Epithelial cell of proximal tubule (primary cell): ENCODE measurements around the gene TIA1. TPM values are rescaled to one million over a fixed set of nuclear protein-coding genes. Genes with fewer than 3 reads are reported as not detected.

Experiments
- DNase-seq: peaks from one replicate; pipeline ENCODE4 v3.0.0-alpha.2; 2011; ENCODE audit warnings: low read depth
- H3K4me3 ChIP-seq: 2 replicates; pipeline ENCODE4 v1.5.1; 2011; ENCODE audit warnings: low read depth, mild to moderate bottlenecking, low read length
- total RNA-seq: library from RNA; depleted of rRNA; stranded (reverse); fragments of >200 nt; gene quantifications from 2 replicates; pipeline ENCODE4 v1.2.3, GENCODE V29; 2015
- TF ChIP-seq, protein P1 (sequence below): conservative IDR thresholded peaks from 2 replicates; pipeline ENCODE4 v1.5.1; 2012; ENCODE audit warnings: low read depth, mild to moderate bottlenecking, low read length

Gene TIA1
- total RNA-seq, 1 donor from 2014 or later: 58.0 TPM

DNA sequence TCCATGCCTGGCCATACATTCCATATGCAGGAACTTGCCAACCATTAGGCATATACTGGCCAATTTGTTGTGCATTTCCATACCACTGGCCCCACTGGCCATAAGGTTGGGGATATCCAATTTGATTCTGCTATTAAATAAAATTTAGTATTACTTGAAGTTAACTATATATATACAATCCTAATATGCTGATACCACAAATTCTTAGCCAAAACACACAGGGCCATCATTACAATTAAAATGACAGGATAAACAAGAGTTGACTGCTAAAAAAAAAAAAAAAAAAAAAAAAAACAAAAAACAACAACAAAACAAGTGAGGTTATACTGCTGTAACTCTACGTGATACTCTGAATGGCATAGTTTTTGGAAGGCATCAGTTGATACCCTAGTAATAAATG is 34.1 kb downstream of the TIA1 start:
- TF ChIP-seq, protein P1, sequence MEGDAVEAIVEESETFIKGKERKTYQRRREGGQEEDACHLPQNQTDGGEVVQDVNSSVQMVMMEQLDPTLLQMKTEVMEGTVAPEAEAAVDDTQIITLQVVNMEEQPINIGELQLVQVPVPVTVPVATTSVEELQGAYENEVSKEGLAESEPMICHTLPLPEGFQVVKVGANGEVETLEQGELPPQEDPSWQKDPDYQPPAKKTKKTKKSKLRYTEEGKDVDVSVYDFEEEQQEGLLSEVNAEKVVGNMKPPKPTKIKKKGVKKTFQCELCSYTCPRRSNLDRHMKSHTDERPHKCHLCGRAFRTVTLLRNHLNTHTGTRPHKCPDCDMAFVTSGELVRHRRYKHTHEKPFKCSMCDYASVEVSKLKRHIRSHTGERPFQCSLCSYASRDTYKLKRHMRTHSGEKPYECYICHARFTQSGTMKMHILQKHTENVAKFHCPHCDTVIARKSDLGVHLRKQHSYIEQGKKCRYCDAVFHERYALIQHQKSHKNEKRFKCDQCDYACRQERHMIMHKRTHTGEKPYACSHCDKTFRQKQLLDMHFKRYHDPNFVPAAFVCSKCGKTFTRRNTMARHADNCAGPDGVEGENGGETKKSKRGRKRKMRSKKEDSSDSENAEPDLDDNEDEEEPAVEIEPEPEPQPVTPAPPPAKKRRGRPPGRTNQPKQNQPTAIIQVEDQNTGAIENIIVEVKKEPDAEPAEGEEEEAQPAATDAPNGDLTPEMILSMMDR: no peak
- no peak for DNase-seq
- no peak overlapping the region for H3K4me3 ChIP-seq

DNA sequence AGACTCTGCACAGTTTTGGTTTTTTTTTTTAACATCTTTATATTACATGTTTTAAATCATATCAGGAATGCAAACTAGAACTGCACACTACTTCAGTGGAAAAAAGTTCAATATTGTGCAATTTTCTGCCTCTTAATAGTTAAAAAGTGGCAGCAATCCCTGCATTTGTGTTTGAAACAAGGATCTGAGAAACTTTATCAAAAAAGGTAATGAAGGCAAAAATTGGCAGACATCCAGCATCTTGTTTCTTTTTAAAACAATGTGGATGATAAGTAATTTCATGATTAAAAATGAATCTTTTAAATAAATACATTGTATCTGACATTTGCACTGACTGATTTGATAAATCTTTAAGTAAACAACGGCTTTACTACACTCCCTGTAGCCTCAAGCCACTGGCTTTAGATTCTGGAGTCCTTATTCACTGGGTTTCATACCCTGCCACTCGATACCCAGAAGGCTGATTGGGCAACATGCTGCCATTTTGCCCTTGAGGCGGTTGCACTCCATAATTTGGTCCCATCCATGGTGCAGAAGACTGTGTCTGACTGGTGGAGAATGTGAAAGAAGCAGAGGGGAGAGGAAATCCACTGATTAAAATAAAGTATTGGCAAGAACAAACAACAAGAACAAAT is 36.0 kb downstream of the TIA1 start:
- no peak overlapping the region for H3K4me3 ChIP-seq
- TF ChIP-seq, protein P1: no peak
- no peak for DNase-seq

DNA sequence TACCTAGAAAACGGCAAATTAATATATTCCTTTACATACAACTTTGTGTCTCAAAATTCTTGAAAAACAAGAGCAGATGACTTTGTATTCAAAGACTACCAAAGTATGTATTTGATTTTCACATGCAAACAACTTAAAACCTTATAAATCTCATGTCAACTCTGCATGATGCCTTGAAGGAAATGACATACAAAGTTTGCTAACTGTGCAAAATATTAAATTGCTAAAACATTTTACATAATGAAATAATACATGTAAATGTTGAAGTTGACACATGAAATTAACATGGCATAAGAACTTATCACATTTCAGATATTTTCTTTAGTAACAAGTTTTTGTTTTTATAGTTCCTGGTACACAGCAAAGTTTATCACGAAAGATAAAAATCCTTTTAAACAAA is 36.8 kb downstream of the TIA1 start:
- H3K4me3 ChIP-seq: no peak overlapping the region
- DNase-seq: no peak
- TF ChIP-seq, protein P1: no peak

DNA sequence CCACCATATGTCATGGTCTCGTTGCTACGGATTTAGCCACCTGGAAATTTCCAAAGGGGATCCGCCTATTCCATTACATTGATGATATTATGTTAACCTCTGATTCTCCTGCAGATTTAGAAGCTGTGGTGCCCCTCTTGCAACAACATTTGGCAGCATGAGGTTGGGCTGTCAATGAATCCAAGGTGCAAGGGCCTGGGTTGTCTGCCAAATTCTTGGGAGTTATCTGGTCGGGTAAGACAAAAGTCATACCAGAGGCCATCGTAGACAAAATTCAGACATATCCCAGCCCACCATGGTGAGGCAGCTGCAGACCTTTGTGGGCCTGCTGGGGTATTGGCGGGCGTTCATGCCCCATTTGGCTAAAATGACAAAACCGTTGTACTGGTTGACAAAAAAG is 44.0 kb downstream of the TIA1 start:
- no peak overlapping the region for H3K4me3 ChIP-seq
- no peak for DNase-seq
- TF ChIP-seq, protein P1: no peak

DNA sequence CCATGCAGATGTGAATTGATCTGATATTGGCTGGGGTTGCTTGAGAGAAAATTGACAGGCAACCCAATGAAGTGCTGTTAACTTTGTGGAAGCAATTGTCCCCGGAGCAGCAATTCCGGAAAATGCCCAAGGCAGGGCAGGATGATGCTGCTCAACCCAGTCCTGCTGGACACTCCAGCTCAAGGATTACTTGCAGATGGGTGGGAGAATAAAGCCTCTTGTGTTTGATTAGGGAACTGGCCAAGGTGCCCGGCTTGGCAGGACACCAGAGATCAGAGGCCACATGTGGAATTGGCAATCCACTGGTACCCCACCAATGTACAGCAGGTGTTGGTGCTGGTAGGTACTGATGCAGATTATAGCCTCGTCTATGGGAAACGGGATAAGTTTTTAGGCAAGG is 45.3 kb downstream of the TIA1 start:
- DNase-seq: no peak
- TF ChIP-seq, protein P1: no peak
- H3K4me3 ChIP-seq: no peak overlapping the region

DNA sequence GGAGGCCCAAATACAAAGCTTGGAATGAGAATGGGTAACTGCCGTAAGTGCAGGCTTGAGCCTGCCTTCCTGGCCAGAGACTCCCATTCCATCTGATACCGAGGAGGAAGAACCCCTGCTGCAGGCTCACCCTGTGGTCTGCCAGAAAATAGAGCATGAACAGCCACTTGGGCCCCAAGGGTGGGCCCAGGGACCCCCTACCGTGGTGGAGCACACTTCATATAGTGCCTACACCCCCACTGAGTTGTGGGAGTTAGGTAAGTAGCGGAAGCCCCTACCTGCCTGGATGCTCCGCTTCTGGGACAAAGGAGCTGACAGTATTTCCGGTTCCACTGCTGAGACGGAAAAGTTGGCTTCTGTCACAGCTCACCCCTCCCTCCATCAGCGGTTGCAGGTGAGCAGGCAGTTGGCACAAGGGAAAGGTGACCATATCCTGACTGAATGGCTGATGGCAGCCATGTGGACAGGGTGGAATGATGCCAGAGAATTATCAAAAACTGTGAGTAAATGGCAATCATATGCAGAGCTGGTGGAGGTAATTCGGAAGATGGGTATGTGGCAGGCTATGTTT is 46.1 kb downstream of the TIA1 start:
- TF ChIP-seq, protein P1: no peak
- no peak overlapping the region for H3K4me3 ChIP-seq

DNA sequence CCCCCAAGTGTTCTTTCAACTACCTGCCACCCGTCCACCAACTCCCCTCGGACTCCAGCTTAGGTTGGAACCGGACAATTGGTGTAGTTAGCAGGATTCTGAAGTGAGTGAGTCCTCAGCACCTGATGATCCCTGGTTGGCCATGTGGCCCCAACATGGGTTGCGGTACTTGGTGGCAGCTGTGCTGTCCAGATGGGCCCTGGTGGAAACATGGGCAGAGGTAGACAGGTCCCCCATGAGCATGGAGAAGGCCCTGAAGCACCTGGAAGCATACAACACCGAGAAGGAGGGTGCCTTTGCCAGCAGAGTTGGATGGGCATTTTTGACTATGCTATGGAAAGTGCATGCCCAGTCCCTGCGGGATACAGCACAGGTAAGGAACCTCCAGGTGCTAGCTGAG is 46.6 kb downstream of the TIA1 start:
- TF ChIP-seq, protein P1: no peak
- no peak for DNase-seq
- H3K4me3 ChIP-seq: no peak overlapping the region

More for the DNA sequence above, 46.1 kb downstream of the TIA1 start:
- no peak for DNase-seq
